GM12878 (cell line): ENCODE measurements around the gene CLEC4G. TPM values are rescaled to one million over a fixed set of nuclear protein-coding genes. Genes with fewer than 3 reads are reported as not detected.

Experiments used
- ATAC-seq: fragments of 200-7000 bp; cut with Tn5 transposase; 3 replicates; pipeline ENCODE4 v1.9.1; 2020; ENCODE audit warnings: mild to moderate bottlenecking, moderate library complexity
- BruUV-seq: library from RNA; stranded (reverse); fragments of 400-500 nt; replicated peaks from 2 replicates; lab custom pipeline; 2021; lab: Mats Ljungman, UMichigan
- CTCF ChIA-PET: fragments of 300-600 bp; sonication (Branson Sonifier 250); formaldehyde crosslinking; extraction: SDS; loops from one replicate; lab custom pipeline; 2021; ENCODE audit warnings: inconsistent platforms; lab: Yijun Ruan, JAX
- POLR2A ChIA-PET: fragments of 350-600 bp; formaldehyde crosslinking; extraction: SDS; loops from one replicate; lab custom pipeline; 2021; ENCODE audit warnings: inconsistent platforms; lab: Charles Lee
- RAD21 ChIA-PET: fragments of 300-600 bp; sonication (Branson Sonifier 250); formaldehyde crosslinking; loops from one replicate; lab custom pipeline; 2023; ENCODE audit warnings: antibody characterized with exemption; ENCODE audit not compliant: unreplicated experiment; lab: Charles Lee
- SMC1A ChIA-PET: fragments of 300-600 bp; sonication (Branson Sonifier 250); formaldehyde crosslinking; loops from one replicate; lab custom pipeline; 2023; ENCODE audit not compliant: unreplicated experiment, uncharacterized antibody; lab: Charles Lee
- DNase-seq: peaks from one replicate; pipeline ENCODE4 v3.0.0-alpha.2; 2011; ENCODE audit warnings: low read depth, low spot score
- FAIRE-seq: peaks from 3 replicates; lab custom pipeline; 2011; peaks lifted over from hg19 to GRCh38; lab: Jason Lieb, UNC
- H2AFZ ChIP-seq: 2 replicates; pipeline ENCODE4 v1.6.0; 2011; ENCODE audit warnings: low read depth, low read length, control low read depth; ENCODE audit not compliant: control insufficient read depth
- H3K27ac ChIP-seq: 2 replicates; pipeline ENCODE4 v1.5.1; 2011; ENCODE audit warnings: control low read depth; ENCODE audit not compliant: control insufficient read depth, insufficient read depth
- H3K27me3 ChIP-seq, 2 experiments: replicated peaks in 1 of 2; 2 replicates each; pipeline versions ENCODE4 v1.6.0 to v1.6.1; 2011; ENCODE audit warnings: low read length in 1 of 2; ENCODE audit not compliant: control insufficient read depth in 2 of 2, insufficient read depth in 2 of 2
- H3K36me3 ChIP-seq, 2 experiments: 2 replicates each; pipeline ENCODE4 v1.5.1; 2011; ENCODE audit warnings: low read length in 1 of 2; ENCODE audit not compliant: control insufficient read depth in 2 of 2, insufficient read depth in 2 of 2
- H3K4me1 ChIP-seq: 2 replicates; pipeline ENCODE4 v1.6.1; 2011; ENCODE audit warnings: mild to moderate bottlenecking, low read length, moderate library complexity, mixed read lengths; ENCODE audit not compliant: control insufficient read depth, insufficient read depth
- H3K4me2 ChIP-seq: 2 replicates; pipeline ENCODE4 v1.6.0; 2011; ENCODE audit warnings: control low read depth; ENCODE audit not compliant: control insufficient read depth, insufficient read depth
- H3K4me3 ChIP-seq: fragments of 200-600 bp; sonication (generic); 2 replicates; pipeline ENCODE4 v1.5.1; 2016
- H3K79me2 ChIP-seq: 2 replicates; pipeline ENCODE4 v1.6.0; 2011; ENCODE audit warnings: low read length; ENCODE audit not compliant: control insufficient read depth, insufficient read depth
- H3K9ac ChIP-seq: 2 replicates; pipeline ENCODE4 v1.8.0; 2011; ENCODE audit warnings: low read length, control low read depth, mixed read lengths; ENCODE audit not compliant: control insufficient read depth, insufficient read depth
- H3K9me3 ChIP-seq: replicated peaks from 3 replicates; pipeline ENCODE4 v1.5.1; 2011; ENCODE audit warnings: mild to moderate bottlenecking, low read length; ENCODE audit not compliant: control insufficient read depth, insufficient read depth
- H4K20me1 ChIP-seq: 2 replicates; pipeline ENCODE4 v1.6.0; 2011; ENCODE audit not compliant: control insufficient read depth, insufficient read depth
- BHLHE40 ChIP-seq, 2 experiments: fragments of 450-650 bp in 1 of 2; IDR thresholded peaks; 2 replicates each; pipeline ENCODE4 v1.6.1; 2011 to 2017; ENCODE audit warnings: low read depth in 2 of 2, borderline replicate concordance in 1 of 2, improper control_type of control experiment in 1 of 2, low read length in 1 of 2, mild to moderate bottlenecking in 1 of 2
- CTCF ChIP-seq, 3 experiments: IDR thresholded peaks in 2 of 3; conservative IDR thresholded peaks in 1 of 3; 2 replicates each; pipeline ENCODE4 v1.5.1; 2011; ENCODE audit warnings: low read depth in 3 of 3, low read length in 3 of 3, mild to moderate bottlenecking in 3 of 3, control low read depth in 2 of 3, moderate library complexity in 2 of 3, inconsistent platforms in 1 of 3, mixed read lengths in 1 of 3; ENCODE audit not compliant: control insufficient read depth in 2 of 3, insufficient read depth in 1 of 3; ENCODE audit errors: extremely low read depth in 1 of 3
- E2F4 ChIP-seq: IDR thresholded peaks from 2 replicates; pipeline ENCODE4 v1.6.1; 2012; ENCODE audit warnings: low read depth, low read length, improper control_type of control experiment
- FOS ChIP-seq: IDR thresholded peaks from 3 replicates; pipeline ENCODE4 v1.6.1; 2011; ENCODE audit warnings: borderline replicate concordance; ENCODE audit not compliant: insufficient read length; ENCODE audit errors: extremely low read depth
- HDGF ChIP-seq: fragments of 450-650 bp; IDR thresholded peaks from 2 replicates; pipeline ENCODE4 v1.6.1; 2016; ENCODE audit warnings: antibody characterized with exemption
- KLF5 ChIP-seq: fragments of 450-650 bp; IDR thresholded peaks from 2 replicates; pipeline ENCODE4 v1.6.1; 2014; ENCODE audit warnings: mild to moderate bottlenecking; ENCODE audit not compliant: partially characterized antibody
- MTA3 ChIP-seq: IDR thresholded peaks from 2 replicates; pipeline ENCODE4 v1.6.1; 2012; ENCODE audit warnings: low read length, inconsistent platforms, borderline replicate concordance
- NFYA ChIP-seq: IDR thresholded peaks from 2 replicates; pipeline ENCODE4 v1.6.1; 2011; ENCODE audit warnings: low read depth, mild to moderate bottlenecking, low read length, improper control_type of control experiment, borderline replicate concordance
- POLR2A ChIP-seq: IDR thresholded peaks from 2 replicates; pipeline ENCODE4 v1.6.1; 2011; ENCODE audit warnings: low read depth, mild to moderate bottlenecking, low read length
- POU2F2 ChIP-seq: IDR thresholded peaks from 3 replicates; pipeline ENCODE4 v1.6.1; 2011; ENCODE audit warnings: low read depth, mild to moderate bottlenecking, low read length, borderline replicate concordance
- SIN3A ChIP-seq: IDR thresholded peaks from 2 replicates; pipeline ENCODE4 v1.6.1; 2012; ENCODE audit warnings: low read depth, low read length, improper control_type of control experiment
- SMAD5 ChIP-seq: IDR thresholded peaks from 2 replicates; pipeline ENCODE4 v1.6.1; 2016; ENCODE audit warnings: antibody characterized with exemption, low read depth
- WRNIP1 ChIP-seq: IDR thresholded peaks from 2 replicates; pipeline ENCODE4 v1.6.1; 2011; ENCODE audit warnings: low read depth, low read length, improper control_type of control experiment, borderline replicate concordance
- YY1 ChIP-seq: IDR thresholded peaks from 2 replicates; pipeline ENCODE4 v1.6.1; 2011; ENCODE audit warnings: low read depth, mild to moderate bottlenecking, low read length
- WGBS: methylation state at CpG from one replicate; pipeline ENCODE4 v1.1.6; 2016; ENCODE audit warnings: low lambda C conversion rate; ENCODE audit not compliant: insufficient replicate concordance, insufficient coverage; ENCODE audit errors: missing lambda C conversion rate; 5-methylcytosine and 5-hydroxymethylcytosine counted together
- in situ Hi-C: fragments of 300-500 bp; cut with MboI; formaldehyde crosslinking; loops from 9 replicates; pipeline ENCODE4 v1.14.3; 2018; ENCODE audit warnings: mixed read lengths
- intact Hi-C: fragments of 100-400 bp; cut with micrococcal nuclease; formaldehyde crosslinking; loops from one replicate; pipeline ENCODE4 v1.14.2; 2022; ENCODE audit not compliant: unreplicated experiment
- polyA plus RNA-seq, 11 experiments: library from polyadenylated mRNA; depleted of rRNA in 4 of 11; unstranded in 6 of 11; stranded (reverse) in 5 of 11; fragments of >200 nt; fragmentation: Nextera tagmentation in 4 of 11; fragmentation: Illumina TruSeq in 1 of 11; extraction: Ambion mirVana in 4 of 11; extraction: Trizol in 1 of 11; gene quantifications; 1 replicate in 1 of 11; 2 replicates in 10 of 11; pipeline versions ENCODE4 v1.2.1 to v1.2.3, GENCODE V29; 2011 to 2016; ENCODE audit warnings: inconsistent platforms in 2 of 11, missing spikeins in 2 of 11, low read depth in 1 of 11
- total RNA-seq, 4 experiments: library from RNA; depleted of rRNA in 3 of 4; stranded (reverse); fragments of >200 nt in 3 of 4; fragmentation: Illumina TruSeq in 1 of 4; extraction: Trizol in 1 of 4; gene quantifications; 2 replicates each; pipeline versions ENCODE4 v1.2.1 to v1.2.3, GENCODE V29; 2013 to 2021
- TF ChIP-seq, protein P1 (sequence below): fragments of 450-650 bp; IDR thresholded peaks from 2 replicates; pipeline ENCODE4 v1.6.1; 2014; ENCODE audit warnings: mild to moderate bottlenecking

The CLEC4G gene
- total and polyA plus RNA-seq, 10 of the 15 experiments (the other 5 are each of a cell fraction or from before 2014, with no cell fraction given): 0.04 TPM; not detected in 9

DNA sequence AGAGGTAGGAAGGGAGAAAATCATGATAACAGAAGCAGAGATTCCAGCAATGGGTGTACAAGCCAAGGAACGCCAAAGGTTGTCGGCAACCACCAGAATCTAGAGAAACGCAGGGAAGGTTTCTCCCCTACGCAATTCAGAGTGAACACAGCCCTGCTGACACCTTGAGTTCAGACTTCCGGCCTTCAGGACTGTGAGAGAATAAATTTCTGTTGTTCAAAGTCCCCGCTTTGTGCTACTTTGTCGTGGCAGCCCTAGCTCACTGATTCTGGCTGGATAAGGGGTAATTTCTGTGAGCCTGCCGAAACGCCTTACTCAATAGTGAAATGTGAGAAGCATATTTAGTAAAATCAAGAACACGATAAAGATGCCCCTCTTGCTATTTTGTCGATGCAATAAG, 5.3 kb upstream of the CLEC4G start:
- POLR2A ChIA-PET: no interaction called here
- TF ChIP-seq WRNIP1: no peak
- CTCF ChIA-PET: no interaction called here
- ATAC-seq (no peak), DNase-seq (no peak), FAIRE-seq (no peak)
- H2AFZ ChIP-seq: no peak overlapping the region
- H3K79me2 ChIP-seq: no peaks in the 10 kb centered on the region
- H3K4me3 ChIP-seq: no peak overlapping the region
- in situ Hi-C loops (no loop called here), intact Hi-C loops (no loop called here)
- H3K4me2 ChIP-seq: no peak overlapping the region
- H3K4me1 ChIP-seq: no peaks in the 10 kb centered on the region
- RAD21 ChIA-PET: interaction anchor here (0.9 kb wide), 1 partner anchor 15 kb away, joined by 3 read pairs; no protein-coding TSS in a partner anchor
- WGBS: 75% methylated on average over 11 of the region's 11 CpGs
- no peak overlapping the region for H3K9ac ChIP-seq
- H3K9me3 ChIP-seq: no peaks in the 10 kb centered on the region
- no TSS peak for BruUV-seq
- no peaks in the 10 kb centered on the region for H3K36me3 ChIP-seq
- SMC1A ChIA-PET: no interaction called here
- no peaks in the 10 kb centered on the region for H3K27me3 ChIP-seq
- H3K27ac ChIP-seq: no peak overlapping the region
- no peaks in the 10 kb centered on the region for H4K20me1 ChIP-seq

DNA sequence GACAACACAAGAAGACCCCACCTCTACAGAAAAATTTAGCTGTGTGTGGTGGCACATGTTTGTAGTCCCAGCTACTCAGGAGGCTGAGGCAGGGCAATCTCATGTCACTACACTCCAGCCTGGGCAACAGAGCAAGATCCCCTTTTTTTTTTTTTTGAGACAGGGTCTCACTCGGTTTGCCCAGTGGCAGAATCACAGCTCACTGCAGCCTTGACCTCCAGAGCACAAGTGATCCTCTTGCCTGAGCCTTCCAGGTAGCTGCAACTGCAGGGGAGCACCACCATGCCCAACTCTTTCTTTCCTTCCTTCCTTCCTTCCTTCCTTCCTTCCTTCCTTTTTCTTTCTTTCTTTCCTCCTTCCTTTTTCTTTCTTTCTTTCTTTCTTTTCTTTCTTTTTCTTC, 4.2 kb upstream of the CLEC4G start:
- ChIA-PET RAD21 (interaction anchor here (0.9 kb wide), 1 partner anchor 33 kb away, joined by 3 read pairs; no protein-coding TSS in a partner anchor), POLR2A (interaction anchor here (0.5 kb wide), 1 partner anchor 1083 kb away, joined by 7 read pairs; no protein-coding TSS in a partner anchor), SMC1A (interaction anchor here (0.7 to 1.3 kb wide), 2 partner anchors 11 to 34 kb away, joined by 3 to 4 read pairs; no protein-coding TSS in a partner anchor), CTCF (no interaction called here)
- intact Hi-C loops (no loop called here), in situ Hi-C loops (no loop called here)
- H3K4me2 ChIP-seq: no peak overlapping the region
- DNase-seq: no peak
- no peak overlapping the region for H3K27ac ChIP-seq
- no peaks in the 10 kb centered on the region for H3K79me2 ChIP-seq
- no peak for ATAC-seq
- no peak overlapping the region for H2AFZ ChIP-seq
- no peaks in the 10 kb centered on the region for H3K36me3 ChIP-seq
- FAIRE-seq: no peak
- no peak overlapping the region for H3K9ac ChIP-seq
- H3K4me1 ChIP-seq: no peaks in the 10 kb centered on the region
- H3K9me3 ChIP-seq: no peaks in the 10 kb centered on the region
- 40% methylated on average over 1 of the region's 1 CpG for WGBS
- H3K27me3 ChIP-seq: no peaks in the 10 kb centered on the region; a peak in 1 of 4 replicates
- no TSS peak for BruUV-seq
- H4K20me1 ChIP-seq: no peaks in the 10 kb centered on the region
- no peak overlapping the region for H3K4me3 ChIP-seq
- TF ChIP-seq HDGF (no peak), SMAD5 (no peak), KLF5 (no peak), SIN3A (no peak), POU2F2 (no peak), E2F4 (no peak), POLR2A (no peak), CTCF (IDR thresholded peaks at IDR 0.05 in 2 of 3, conservative IDR thresholded peaks at IDR 0.05 in 1 of 3; ENCODE audit: control insufficient read depth in 2 of 3, extremely low read depth in 1 of 3, insufficient read depth in 1 of 3, low read depth in 3 of 3, low read length in 3 of 3) (no peak), NFYA (no peak), BHLHE40 (IDR thresholded peaks at IDR 0.05; ENCODE audit: borderline replicate concordance in 1 of 2, low read depth in 2 of 2, low read length in 1 of 2) (no peak), MTA3 (no peak), YY1 (no peak), FOS (no peak)
- TF ChIP-seq, protein P1, sequence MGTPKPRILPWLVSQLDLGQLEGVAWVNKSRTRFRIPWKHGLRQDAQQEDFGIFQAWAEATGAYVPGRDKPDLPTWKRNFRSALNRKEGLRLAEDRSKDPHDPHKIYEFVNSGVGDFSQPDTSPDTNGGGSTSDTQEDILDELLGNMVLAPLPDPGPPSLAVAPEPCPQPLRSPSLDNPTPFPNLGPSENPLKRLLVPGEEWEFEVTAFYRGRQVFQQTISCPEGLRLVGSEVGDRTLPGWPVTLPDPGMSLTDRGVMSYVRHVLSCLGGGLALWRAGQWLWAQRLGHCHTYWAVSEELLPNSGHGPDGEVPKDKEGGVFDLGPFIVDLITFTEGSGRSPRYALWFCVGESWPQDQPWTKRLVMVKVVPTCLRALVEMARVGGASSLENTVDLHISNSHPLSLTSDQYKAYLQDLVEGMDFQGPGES: no peak
